HG03342 (cell line): Measurements from ENCODE around the gene NRGN.
A peak's percentile ranks its signal among the peaks of the same experiment; 100 is the strongest.

ENCODE experiments used
- ATAC-seq: cut with Tn5 transposase; IDR thresholded peaks from one replicate; pipeline ENCODE4 v1.9.1; 2021; ENCODE audit warnings: mild to moderate bottlenecking, moderate library complexity; ENCODE audit not compliant: unreplicated experiment

Gene NRGN

GRCh38 chr11:124739479-124740276 lies at the start of gene NRGN:
TSS of gene NRGN (plus strand) at chr11:124739942. CDS start at chr11:124740085, 143 bp downstream.
- peak; percentile 98 for ATAC-seq

- no peak for ATAC-seq
Observed at GRCh38 chr11:124693142-124693541, 46.6 kb upstream of the NRGN start.

DNA sequence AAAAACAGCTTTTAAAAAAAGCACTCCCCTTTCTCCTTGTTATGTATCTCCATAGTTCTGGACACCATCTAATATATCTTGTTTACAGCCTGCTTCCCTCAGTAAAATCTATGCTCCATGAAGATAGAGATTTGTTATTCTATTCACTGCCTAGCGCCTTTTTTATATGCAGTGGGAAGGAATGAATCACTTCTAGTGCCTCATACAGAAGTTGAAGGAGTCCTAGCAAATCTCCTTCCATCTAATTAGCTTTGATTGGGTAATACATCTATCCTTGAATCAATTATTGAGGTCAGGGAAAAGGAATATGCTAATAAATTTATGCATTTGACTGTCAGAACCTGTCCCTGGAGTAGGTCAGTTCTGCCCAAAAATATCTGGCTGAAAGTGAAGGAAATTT lies 40.2 kb upstream of the NRGN start:
- ATAC-seq: no peak

DNA sequence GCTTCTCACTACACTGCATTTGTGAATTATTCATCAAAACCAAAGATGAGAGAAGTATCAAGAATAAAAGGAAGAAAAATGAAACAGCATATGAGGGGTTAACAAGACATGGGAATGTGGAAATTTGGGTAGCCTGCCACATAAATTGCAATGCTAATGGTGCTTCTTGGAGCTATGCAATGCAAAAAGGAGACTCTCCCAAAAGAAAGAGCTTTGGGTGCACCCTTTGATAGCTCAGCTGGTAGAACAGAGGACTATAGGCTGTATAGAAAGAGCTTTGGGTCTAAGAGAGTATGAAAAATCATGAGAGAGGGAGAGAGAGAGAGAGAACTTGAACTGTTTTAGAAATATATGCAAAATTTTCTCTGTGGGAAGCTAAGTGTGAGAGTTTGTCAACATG lies 39.7 kb upstream of the NRGN start:
- ATAC-seq: no peak

GRCh38 chr11:124707829-124708228 lies 31.9 kb upstream of the NRGN start:
- ATAC-seq: no peak

- ATAC-seq: no peak
Observed at GRCh38 chr11:124712392-124712791, 27.4 kb upstream of the NRGN start.

GRCh38 chr11:124716591-124716990 lies 23.2 kb upstream of the NRGN start:
- ATAC-seq: no peak

DNA sequence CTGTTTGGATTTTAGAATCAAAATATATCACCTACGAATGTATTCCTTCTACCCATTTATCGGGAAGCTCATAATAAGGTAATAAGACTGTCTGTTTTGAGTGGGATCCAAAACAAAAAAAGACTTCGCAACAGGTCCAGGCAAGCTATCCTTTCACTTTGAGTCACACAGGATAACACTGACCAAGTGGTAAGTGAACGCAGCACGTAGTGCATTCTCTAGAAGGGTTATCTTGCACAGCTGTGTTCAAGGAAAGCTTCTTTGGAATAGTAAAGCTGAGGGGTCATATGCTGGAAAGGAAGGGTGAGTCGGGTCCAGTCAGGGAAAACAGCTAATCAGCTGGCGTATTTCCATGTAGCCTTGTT lies 22.3 kb upstream of the NRGN start:
- ATAC-seq: no peak

DNA sequence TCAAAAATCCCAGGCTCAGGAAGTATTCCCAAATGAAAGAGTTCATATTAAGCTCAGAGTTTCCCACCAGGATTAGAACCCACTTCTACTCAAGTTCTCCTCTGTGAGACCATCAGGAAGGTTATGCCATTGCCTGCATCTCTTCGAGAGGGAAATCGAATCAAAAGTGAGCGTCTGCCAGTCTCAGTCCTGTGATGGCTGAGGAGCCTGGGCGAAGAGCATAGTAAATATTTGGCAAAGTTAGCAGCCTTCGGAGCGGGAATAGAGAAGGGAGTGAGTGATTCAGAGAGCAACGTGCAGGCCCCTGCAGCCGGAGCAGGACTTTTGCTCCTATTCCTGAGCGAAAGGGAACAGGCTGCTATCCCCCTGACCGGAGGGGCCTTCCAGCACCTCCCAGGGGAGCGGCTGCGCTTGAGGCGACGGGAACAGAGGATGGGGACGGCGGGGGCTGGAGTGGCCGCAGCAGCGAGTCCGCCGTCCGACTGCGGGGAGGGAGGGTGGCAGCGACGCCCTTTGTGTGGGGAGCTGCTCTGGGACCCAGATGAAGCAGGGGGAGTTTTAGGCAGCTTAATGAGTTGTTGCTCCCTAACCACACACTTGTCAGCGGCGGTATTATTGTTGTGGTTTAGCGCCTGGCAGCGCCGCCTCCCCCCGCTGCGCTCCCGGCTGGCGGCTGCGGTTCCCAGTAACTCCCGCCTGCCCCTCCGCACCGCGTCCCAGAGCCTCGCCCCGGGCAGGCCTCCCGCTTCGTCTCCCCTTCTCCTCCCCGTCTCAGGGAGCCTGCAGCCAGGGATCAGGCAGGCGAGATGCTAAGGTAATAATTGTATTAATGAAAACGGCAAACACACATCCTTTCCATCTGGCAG lies 21.7 kb upstream of the NRGN start:
- no peak for ATAC-seq

GRCh38 chr11:124718801-124719200 lies 20.9 kb upstream of the NRGN start:
- no peak for ATAC-seq

- ATAC-seq: no peak
Observed at GRCh38 chr11:124719534-124719933, 20.2 kb upstream of the NRGN start.

DNA sequence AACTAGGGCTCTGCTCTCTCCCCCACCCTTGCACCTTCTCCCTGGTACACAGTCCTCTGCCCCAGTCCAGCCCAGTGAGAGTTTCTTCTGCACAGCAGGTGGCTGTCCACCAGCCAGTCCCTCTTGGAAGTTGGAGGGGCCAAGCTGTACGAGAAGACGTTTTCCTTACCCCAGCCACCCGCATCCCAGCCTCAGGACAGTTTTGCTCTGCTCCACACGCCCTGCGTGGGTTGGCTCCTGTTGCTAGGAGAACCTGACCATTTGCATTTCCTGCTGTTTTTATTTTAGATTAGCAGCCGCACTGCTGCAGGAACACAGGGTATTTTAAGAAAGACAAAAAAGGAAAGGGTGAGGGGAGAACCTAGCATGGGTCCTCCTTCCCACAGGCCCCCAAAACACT lies 17.6 kb upstream of the NRGN start:
- no peak for ATAC-seq

DNA sequence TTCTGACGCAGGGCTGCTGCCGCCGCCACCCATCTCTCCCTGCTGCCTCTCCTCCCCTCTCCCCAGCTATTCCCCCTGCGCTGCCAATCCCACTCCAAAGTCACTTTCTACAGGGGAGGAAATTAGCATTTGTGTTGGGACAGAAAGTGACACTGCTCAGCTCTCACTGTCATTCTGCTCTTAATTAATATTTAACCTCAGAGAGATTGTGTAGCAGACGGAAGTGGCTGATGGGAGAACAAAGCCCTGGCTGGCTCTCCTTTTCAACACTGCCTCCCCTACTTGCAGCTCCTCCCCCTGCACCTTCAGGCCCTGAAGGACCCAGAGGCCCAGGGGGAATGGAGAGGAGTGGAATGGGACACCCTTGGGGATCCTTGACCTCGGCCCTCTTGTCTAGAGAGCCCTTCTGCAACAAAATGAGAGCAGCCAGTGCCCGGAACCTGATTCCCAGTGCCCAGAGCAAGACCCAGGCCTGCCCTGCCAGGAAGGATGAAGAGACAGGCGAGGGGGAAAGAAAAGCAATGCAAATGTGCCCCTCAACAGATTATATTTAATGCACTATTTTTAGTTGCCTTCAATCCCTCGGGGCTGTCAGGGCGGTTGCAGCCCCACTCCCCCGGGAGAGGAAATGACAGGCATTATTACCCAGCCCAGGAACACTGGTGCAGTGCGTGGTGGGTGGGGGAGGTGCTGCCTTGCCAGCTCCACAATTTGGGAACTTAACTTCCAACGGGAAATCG lies 14.6 kb upstream of the NRGN start:
- ATAC-seq: peak; percentile 94

GRCh38 chr11:124725719-124726105 lies 14.0 kb upstream of the NRGN start:
- peak; percentile 12 for ATAC-seq

DNA sequence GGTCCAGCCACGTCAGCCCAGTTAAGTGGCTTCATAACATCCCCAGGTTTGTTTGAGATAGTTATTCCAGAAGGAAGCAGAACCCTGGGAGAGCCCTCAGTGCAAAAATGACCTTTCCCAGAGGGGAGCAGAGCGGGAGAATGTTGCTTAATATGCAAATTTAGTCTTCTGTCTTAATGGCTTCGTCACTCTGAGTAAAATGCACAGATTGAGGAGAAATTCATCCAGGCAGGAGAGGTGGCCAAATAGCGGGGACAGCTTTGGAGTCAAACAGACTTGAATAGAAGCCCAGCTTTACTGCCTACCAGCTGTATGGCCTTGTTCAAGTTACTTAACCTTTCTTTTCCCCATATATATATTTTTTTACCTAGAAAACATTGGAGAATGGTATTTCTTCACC lies 12.3 kb upstream of the NRGN start:
- no peak for ATAC-seq

DNA sequence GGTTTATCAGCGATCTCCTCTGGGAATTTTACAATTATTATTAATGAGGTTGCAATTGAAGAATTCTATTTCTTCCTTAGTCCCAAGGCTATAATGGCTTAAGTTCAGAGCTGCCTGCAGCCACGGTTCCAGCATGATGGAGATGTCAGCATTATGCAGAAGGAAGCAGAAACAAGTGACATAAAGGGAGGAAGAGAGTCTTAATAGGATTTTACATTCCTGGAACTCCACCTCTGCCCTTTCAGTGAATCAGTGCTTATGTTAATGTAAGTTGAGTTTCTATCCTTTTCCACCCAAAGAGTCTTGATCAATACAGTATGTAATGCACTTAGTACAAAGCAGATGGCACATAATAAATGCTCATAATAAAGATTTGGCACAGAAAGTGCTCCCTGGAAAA lies 11.6 kb upstream of the NRGN start:
- no peak for ATAC-seq

- no peak for ATAC-seq
Observed at GRCh38 chr11:124729571-124729970, 10.2 kb upstream of the NRGN start.

DNA sequence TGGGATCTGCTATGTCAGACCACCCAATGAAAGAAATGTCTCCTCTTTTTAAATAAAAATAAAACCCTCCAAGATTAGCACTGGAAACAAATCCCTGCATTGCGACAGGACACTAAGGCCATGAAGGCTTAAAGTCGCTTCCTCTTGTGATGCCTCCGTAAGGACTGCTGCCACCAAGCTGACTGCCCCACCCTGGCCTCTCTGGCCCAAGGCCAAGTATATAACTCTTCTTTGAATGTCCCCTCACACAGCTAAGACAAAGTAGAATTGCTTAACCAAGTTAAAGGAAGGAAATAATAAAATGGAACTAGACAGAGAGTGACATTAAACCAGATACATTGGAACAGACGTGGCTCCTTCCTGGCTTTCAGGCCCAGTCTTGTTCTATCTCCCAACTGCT lies 7.5 kb upstream of the NRGN start:
- no peak for ATAC-seq

GRCh38 chr11:124736736-124737135 lies 3.0 kb upstream of the NRGN start:
- ATAC-seq: no peak

DNA sequence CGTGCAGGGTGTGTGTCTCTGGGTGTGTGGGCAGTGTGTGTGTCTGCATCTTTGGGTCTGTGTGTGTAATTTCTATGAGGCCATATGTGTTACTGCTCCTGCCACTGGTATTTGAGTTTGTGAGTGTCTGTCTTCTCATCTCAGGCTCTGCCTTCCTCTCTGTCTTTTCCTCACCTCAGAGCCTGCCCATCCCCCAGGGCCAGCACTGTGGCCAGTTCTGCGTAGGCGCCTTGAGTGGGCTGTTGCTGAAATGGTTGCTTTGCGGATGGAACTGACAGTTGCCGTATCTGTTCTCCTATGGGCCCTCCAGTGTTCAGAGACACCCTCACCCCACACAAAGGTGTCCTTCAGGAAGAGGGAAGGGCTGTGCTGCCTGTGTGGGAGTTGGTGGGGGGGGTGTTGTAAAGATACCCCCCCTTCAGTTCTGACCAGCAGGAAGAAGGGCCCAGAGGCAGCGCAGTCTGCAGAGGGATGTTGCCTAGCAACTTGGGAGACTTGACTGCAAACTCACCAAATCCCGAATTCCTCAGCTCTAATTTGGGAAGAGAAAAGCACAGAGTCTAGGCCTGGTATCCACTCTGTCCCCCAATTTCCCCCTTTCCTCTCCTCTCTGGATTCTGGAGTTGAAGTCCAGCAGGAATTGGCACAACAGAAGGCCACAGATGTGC lies 2.0 kb upstream of the NRGN start:
- ATAC-seq: no peak
